GM19455 (cell line): Measurements from ENCODE around the gene LZTFL1.

Experiments
- ATAC-seq: cut with Tn5 transposase; IDR thresholded peaks from one replicate; pipeline ENCODE4 v1.9.1; 2021; ENCODE audit not compliant: unreplicated experiment

The LZTFL1 gene

GRCh38 chr3:45787551-45787950 lies 54.4 kb downstream of the LZTFL1 start:
- no peak for ATAC-seq

- ATAC-seq: no peak
Observed at GRCh38 chr3:45786801-45787495, 55.0 kb downstream of the LZTFL1 start.

GRCh38 chr3:45785605-45786150 lies 56.2 kb downstream of the LZTFL1 start:
- ATAC-seq: no peak

GRCh38 chr3:45783667-45784066 lies 58.3 kb downstream of the LZTFL1 start:
- ATAC-seq: no peak

GRCh38 chr3:45782381-45782780 lies 59.5 kb downstream of the LZTFL1 start:
- no peak for ATAC-seq

- ATAC-seq: no peak
Observed at GRCh38 chr3:45781841-45782240, 60.1 kb downstream of the LZTFL1 start.

- ATAC-seq: no peak
Observed at GRCh38 chr3:45781271-45781670, 60.6 kb downstream of the LZTFL1 start.

GRCh38 chr3:45779746-45780735 lies 61.9 kb downstream of the LZTFL1 start:
- ATAC-seq: no peak

- no peak for ATAC-seq
Observed at GRCh38 chr3:45778761-45779201, 63.1 kb downstream of the LZTFL1 start.

GRCh38 chr3:45777746-45778386 lies 64.1 kb downstream of the LZTFL1 start:
- ATAC-seq: no peak

- no peak for ATAC-seq
Observed at GRCh38 chr3:45777111-45777745, 64.7 kb downstream of the LZTFL1 start.

GRCh38 chr3:45776611-45777010 lies 65.3 kb downstream of the LZTFL1 start:
- no peak for ATAC-seq

GRCh38 chr3:45776301-45776595 lies 65.7 kb downstream of the LZTFL1 start:
- no peak for ATAC-seq

GRCh38 chr3:45775571-45776300 lies 66.2 kb downstream of the LZTFL1 start:
- no peak for ATAC-seq

- no peak for ATAC-seq
Observed at GRCh38 chr3:45774581-45775521, 67.1 kb downstream of the LZTFL1 start.

- ATAC-seq: no peak
Observed at GRCh38 chr3:45773714-45774449, 68.0 kb downstream of the LZTFL1 start.
